Stimulated activated CD4-positive, alpha-beta T cell treated with anti-CD3 and anti-CD28 coated beads, Interleukin-1b, Interleukin-23, amount 100 ng/mL, for 48 hours (primary cell): ENCODE data around the gene CCDC32.

ENCODE experiments used
- DNase-seq: peaks from one replicate; pipeline ENCODE4 v3.0.0-alpha.2; 2020

CCDC32 gene

DNA sequence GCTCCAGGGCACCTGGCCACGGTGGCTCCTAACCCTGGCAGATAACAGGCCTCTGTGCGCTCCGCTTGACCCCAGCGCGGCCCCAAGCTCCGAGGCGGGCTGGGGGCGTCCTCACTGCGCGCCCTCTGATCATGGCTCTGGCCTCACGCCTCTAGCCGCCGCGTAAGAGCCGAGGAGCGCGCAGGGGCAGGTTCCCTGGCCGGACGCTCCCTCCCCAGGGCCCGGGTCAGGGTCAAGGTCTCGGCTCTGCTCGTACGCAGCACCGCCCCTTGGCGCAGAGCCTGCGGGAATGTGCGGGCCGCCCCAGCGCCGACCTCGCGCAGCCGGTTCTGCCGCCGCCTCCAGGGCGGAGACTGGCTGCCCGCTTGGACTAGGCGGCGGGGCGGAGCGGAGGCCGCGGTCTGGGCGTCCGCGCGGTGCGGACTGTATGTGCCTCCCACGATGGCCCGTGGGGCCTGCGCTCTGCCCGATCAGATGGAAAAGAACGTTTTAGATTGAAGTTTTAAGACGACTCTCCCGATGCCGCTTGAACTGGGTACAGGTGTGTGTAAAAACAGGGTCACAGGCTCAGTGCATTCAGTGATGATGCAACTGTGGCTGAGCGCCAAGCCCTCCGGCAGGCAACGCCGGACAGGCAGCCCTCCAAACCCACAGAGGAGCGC is 53.2 kb downstream of the CCDC32 start:
- no peak for DNase-seq

DNA sequence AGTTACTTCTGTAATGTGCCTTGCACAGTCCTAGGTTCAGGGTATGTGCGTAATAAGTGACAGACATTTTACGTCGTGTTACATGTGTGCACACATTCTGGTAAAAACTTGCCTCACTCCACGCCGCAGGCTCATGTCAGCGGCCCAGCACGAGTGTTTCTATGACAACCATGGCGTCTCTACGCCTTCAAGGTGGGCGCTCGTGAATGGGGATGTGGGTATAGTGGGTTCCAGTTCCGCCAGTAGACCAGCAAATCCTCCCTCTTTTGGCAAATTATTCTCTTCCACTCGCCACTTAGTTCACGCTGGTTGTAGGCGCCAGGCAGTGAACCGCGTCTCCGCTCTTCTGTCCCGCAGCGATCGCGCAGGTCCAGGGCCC is 53.8 kb downstream of the CCDC32 start:
- DNase-seq, result no peak

DNA sequence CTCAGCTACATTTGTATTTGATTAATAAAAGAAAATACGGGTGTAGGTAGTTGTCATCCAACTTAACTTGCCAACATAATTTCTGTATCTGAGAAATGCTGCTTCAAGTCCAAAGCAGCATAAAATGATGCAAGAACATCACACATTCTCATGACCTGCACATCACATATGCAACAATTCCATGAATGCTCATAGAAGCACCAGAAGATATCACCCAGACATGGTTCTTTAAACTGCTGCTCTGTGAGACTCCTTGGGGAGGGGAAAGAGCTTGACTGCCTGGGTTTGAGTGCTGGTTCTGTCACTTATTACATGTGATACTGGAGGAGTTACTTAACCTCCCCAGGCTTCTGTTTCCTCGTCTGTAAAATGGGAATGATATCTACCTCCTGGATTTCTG is 54.6 kb downstream of the CCDC32 start:
- DNase-seq, result no peak

DNA sequence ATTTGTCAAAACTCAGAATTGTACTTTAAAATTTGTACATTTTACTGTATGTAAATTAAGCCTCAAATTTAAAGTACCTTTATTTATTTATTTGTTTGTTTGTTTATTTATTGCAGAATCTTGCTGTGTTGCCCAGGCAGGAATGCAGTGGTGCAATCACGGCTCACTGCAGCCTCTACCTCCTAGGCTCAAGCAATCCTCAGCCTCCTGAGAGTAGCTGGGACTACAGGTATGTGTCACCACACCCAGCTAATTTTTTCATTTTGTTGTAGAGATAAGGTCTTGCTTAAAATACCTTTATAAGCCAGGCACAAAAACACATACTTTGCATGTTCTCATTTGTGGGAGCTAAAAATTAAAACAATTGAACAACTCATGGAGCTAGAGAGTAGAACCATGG is 56.6 kb downstream of the CCDC32 start:
- DNase-seq, result no peak

DNA sequence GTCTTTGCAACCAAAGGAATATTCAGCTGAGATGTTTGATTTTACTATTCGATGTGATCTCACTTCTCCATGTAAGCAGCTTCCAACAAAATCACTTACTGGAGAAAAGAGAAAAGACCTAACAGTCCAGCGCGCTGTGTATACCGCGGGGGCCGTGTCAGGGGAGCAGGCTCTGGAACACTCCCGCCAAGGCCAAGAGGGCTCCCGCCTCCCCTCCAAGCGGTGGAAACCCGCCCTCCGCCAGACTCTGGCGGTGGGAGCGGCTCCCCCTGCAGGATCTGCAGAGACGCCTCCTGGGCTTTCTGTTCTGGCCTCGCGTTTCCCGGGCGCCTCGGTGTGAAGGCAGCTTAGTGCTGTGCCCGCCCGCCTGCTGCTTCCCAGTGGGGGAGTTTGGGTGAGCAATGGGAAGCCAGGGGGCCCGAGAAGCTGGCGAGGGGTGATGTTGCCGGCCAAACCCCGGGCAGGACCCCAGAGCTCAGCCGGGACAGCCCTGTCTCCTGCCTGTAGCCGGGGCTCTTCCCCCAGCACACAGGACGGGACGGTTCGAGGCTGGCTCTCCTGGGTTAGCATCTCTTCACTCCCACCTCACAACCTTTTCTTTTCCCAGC is 57.8 kb downstream of the CCDC32 start:
- peak; percentile 58 for DNase-seq
